Stimulated activated CD8-positive, alpha-beta memory T cell treated with anti-CD3 and anti-CD28 coated beads, Interleukin-12 subunit alpha, Interleukin-12 subunit beta, amount 100 ng/mL, for 24 hours (primary cell): Measurements from ENCODE around the gene MALT1.
"Not testable (repeated sequence)": the region's sequence is repeated elsewhere in the genome, so short reads cannot be mapped to it uniquely, and the experiment has no call there.

Experiments used
- DNase-seq: peaks from one replicate; pipeline ENCODE4 v3.0.0-alpha.2; 2020; ENCODE audit errors: extremely low read depth

MALT1 gene

DNA sequence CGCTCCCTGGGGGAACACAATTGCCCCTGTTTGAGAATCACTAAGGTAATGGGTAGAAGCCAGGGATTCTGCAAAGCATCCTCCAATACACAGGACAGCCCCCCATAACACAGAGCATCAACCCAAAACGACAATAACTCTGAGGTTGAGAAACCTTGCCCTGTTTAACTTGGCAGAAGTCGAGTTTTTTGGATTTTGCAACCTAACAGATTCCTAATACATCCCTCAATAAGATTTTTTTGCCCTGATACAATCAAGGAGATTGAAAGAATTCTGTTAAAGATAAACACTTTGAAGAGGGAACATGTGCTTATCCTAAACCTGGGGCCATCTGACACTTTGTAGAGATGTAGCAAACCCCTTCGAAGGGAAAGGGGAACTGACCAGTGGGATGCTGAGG, 100.9 kb downstream of the MALT1 start:
- no peak for DNase-seq

DNA sequence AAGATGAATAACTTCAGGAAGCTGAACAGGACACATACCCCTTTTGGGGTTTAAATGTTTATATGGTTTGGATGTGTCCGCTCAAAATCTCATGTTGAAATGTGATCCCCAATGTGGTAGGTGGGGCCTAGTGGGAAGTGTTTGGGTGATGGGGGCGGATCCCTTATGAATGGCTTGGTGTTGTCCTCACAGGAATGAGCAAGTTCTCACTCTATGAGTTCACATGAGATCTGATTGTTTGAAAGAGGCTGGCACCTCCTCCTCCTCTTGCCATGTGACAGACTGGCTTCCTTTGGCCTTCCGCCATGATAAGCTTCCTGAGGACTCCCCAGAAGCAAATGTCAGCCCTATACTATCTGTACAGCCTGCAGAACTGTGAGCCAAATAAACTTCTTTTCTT, 104.8 kb downstream of the MALT1 start:
- no peak for DNase-seq

DNA sequence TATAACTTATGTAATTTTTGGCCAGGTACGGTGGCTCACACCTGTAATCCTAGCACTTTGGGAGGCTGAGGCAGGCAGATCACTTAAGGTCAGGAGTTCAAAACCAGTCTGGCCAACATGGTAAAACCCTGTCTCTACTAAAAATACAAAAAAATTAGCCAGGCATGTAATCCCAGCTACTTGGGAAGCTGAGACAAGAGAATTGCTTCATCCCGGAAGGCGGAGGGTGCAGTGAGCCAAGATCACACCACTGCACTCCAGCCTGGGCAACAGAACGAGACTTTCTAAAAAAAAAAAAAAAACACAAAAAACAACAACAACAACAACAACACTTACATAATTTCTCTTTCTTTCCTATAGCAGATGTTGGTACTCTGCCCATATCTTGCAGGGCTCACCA, 105.3 kb downstream of the MALT1 start:
- not testable (repeated sequence) for DNase-seq

DNA sequence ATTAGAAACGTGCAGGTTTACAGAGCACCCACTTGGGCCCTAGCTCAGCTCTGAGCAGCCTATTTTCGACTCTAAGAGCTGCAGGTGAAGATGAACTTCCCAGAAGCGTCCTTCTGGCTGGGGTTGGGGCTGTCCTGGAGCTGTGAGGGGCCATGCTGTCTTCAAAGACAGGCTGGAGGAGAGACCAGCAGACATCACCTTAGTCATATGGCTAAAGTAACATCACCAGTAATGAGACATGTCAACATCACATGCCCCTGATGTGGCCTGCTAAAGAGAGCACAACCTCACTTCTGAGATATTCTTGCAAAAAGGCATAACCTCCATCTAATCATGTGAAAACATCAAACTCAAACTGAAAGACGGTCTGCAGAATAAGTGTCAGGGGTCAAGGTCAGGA, 106.2 kb downstream of the MALT1 start:
- DNase-seq: no peak

DNA sequence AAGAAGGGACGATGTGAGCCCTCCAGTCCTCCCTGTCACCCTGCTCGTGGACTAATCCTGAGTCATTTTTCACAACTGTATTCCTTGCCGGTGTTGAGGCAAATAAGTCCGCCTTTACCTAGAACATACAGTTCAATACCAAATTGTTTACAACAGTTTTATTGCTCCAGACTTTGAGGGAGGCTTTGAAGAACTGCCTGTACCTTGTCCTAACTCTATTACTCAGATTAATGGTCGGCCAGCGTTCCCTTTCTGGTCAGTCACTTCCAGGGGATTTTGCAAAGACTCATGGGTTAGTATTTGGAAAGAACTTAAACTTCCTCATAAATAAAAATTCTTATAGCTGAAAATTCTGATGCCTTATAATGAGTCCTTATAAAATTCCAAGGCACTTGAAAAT, 108.3 kb downstream of the MALT1 start:
- DNase-seq: no peak

DNA sequence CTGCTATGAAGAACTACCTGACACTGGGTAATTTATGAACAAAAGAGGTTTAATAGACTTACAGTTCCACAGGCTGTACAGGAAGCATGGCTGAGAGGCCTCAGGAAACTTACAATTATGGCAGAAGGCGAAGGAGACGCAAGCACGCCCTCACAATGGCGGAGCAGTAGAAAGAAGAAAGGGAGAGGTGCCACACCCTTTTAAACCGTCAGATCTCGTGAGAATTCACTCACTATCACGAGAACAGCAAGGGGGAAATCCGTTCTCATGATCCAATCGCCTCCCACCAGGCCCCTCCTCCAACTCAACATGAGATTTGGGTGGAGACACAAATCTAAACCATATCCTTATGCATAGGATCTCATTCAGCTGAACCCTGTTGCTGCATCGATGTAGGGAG, 108.8 kb downstream of the MALT1 start:
- no peak for DNase-seq

DNA sequence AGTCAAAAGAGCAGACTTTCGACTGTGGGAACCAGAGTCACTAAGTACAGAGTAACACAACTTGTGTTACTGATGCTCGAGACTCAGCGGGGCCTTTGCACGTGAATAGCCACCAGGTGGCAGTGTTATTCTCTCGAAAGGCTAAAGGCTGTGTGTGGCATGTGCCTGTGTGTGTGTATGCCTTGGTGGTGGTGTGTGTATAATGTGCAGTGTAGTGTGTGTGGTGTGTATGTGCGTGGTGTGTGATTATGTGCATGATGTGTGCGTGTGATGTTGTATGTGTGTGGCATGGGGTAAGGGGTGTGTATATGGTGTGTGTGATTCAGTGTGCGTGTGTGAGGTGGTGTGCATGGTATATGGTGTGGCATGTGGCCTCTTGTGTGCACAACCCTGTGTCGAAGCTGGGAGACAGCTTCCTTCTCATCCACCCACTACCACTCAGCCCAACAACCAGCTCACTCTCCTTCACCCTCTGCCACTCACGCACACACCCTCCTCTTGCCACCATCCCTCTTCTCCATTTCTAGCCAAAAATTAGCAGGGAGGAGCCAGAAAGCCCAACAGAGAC, 110.4 kb downstream of the MALT1 start:
- no peak for DNase-seq

DNA sequence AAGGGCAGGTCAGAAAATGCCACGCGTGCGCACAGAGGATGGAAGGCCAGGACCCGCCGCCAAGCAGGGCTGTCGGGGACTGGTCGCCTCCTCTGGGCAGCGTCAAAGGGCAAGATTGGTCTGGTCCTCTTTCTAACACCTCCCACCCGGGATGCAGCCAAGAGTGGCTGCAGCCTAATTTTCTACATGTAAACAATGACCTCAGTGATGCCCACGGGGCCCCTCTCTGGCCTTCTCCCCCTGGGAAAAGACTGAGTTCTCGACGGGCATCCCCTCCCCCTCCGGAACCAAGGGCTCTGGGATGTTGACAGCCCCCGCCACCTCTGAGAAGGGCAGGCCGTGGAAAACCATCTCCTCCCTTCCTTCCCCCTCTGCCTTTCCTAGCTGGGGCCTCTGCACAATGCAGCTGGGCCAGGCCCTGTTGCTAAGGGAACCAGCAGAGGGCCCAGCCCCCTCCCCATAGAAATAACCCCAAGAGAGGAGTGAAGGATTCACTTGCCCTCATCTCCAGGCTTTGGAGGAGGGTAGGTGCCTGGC, 113.4 kb downstream of the MALT1 start:
- no peak for DNase-seq

DNA sequence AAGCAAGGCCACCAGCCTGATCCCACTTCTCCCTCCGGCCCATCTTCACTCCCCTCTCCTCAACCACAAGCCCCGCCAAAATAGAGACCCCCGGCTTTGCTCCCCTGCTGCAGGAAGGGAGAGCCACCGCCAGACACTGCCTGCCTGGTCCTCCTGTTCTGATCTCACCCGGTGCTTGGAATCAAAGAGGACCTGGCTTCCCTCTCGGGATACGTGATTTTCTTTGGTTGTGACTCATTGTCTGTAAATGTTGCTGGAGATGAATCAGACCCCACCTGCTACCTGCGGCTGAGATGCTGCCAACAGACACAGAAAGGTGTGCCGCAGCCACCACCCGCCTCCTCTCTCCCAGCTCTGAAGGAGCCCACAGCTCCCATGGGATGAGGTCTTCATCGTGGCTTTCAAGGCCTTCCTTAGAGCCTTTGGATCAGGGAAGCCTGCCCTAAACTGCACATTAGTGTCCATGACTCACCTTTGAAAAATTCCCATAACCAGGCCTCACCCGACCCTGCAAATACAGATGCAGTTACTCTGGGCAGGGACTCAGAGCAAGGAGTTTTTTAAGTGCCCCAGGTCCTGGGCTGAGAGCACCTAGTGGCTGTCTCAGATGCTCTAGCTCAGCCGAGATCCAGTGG, 114.0 kb downstream of the MALT1 start:
- DNase-seq: no peak

DNA sequence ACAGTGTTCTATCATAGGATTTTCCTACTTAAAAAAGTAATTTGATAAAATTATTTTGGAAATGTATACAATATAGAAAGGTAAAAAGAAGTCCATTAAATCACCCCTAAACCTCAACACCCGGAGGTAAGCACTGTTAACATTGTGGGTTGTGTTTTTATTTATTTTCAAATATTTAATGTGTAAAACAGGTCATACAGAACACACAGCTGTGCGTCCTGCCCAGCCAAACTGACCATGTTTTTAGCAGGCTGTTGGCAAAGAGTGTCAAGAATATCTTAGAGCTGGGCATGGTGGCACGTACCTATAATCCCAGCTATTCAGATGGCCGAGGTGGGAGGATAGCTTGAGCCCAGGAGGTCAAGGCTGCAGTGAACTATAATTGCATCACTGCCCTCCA, 114.6 kb downstream of the MALT1 start:
- no peak for DNase-seq

DNA sequence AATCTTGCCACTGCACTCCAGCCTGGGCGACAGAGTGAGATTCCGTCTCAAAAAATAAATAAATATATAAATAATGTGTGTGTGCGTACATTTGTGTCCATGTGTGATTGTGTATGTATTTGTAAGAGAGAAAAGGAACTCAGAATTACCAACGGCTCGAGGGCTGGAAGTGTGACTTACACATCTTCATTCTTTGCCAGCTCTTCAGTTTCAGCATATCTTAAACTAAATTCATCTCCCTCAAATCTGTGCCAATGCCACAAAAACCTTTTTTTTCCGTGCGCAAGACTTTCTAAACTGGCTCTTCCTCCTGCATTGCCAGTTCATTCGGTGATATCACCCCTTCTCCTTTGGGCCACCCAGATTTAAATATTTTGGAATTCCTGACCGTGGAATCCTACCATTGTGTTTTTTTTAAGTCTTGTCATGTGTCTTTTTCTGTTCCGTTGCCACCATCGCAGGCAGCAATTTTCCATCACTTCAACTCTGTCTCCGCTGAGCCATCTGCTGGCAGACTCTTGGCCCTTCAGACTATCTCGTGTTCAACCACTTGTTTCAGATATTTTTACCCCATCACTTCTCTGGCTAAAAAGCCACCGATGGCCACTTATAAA, 116.4 kb downstream of the MALT1 start:
- DNase-seq: no peak

DNA sequence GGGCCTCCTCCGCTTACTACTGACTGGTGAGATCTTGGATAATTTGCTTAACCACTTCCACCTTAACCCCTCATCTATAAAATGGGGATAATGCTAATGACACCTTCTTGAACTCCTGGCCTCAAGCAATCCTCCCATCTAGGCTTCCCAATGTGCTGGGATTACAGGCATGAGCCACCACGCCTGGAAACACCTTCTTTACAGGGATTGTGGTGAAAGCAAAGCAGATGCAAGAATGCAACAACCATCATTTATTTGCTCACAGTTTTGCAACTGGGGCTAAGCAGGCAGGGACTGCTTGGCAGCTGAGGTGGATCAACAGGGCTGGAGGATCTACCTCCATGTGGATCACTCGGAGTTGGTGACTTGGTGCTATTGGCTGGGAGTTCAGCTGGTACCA, 117.2 kb downstream of the MALT1 start:
- no peak for DNase-seq

DNA sequence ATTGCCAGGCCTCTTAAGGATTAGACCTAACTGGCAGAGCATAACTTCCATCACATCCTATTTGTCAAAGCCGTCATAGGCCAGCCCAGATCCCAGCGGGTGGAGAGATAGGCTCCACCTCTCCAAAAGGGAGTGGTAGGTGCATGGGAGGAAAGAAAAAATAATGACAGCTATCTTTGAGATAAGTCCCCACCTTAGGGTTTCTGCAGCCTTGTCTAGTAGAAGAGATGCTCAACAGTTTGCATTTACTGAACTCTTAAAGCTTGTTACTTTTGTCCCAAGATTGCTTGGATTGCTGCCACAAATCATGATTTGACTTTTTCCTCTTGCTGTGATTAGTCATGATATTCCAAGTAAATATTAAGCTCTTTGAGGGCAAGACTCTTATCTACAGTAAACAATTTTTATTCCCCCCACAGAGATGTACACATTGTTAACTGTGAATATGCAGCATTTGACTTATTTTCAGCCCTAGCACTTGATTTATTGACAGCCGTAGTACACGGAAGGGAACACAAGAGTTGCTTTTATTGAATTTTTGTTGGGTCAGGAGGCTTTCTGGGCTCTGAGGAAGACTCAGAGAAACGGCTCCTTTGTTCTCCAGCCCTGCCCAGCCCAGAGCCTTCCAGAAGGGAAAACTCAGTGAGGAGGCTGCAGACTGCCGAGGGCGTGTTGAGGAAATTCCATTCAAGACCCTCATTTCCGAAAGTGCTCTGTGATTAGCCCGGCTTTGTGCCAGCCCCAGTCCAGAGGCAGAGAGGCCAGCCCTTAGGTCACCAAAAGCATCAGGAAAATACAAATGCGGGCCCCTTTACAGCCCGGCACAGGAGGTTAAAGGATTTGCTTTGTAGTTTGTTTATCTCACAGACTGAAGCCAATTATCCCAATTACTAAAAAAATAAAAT, 118.0 kb downstream of the MALT1 start:
- DNase-seq: no peak

DNA sequence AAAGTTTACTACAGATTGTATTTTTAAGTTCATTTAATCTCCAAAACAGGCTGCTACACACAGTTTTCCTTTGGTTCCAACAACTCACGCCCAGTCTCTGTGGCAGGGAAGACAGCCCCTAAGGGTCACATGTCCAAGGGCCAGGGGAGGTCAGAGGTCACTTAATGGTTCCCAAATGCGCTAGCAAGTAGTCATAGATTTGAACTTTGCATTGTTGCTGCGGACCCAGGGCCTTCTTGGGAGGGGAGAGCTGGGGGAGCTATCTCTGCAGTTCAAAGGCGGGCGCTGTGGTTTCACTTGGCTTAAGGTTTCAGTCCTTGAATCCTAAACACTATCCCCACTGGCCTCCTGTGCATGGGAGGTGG, 118.6 kb downstream of the MALT1 start:
- no peak for DNase-seq

DNA sequence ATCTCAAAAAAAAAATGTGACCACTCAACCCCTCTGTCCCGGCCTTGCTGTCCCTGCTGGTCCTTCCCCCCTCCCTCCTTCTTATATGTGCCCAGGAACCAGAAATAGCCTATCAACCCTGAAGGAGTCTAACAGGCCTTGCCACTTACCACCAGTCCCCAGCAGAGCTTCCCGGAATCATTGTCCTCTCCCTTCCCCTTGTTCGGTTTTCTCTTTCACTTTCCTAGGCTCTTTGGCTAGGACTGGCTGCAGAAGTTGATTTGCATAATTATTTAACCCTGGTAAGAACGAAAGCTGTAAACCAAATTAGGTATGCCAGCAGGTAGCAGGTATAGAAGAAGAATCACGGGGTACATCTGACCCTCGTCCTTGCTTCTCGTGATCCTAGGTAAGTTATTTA, 120.8 kb downstream of the MALT1 start:
- no peak for DNase-seq

DNA sequence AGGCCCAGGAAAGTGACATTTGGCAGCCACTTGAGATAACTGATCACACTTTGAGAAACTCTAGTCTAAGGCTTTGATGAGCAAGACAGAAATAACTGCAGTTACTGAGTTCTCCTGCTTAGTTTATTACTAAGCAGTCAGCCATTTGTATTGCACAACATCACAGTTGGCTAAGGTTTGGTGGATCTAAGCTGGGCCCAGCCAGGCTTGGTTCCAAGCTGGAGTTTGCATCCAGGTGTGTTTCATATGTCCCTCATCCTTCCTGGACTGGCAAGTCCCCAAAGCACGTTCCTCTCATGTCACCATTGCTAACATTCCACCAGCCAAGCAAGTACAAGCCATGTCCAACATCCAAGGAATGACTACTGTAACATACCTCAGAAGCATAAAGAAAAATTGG, 122.1 kb downstream of the MALT1 start:
- no peak for DNase-seq

DNA sequence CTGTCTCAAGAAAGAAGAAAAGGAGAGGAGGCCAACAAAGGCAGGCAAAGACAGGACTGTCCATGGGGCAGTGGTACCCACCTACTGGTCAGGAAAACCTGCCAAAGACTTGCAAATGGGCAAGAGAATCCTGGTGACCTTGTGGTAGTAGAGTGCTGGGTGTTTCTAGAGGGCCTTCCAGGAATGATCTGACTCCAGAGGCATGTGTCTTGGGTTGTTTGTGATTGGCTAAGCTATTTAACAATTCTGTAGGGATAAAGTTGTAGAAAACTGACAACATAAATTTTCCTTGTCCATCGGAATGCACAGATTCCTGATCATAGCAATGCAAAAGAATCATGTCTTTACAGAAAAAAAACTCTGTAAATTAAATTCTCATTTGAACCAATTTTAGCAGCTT, 125.0 kb downstream of the MALT1 start:
- no peak for DNase-seq

DNA sequence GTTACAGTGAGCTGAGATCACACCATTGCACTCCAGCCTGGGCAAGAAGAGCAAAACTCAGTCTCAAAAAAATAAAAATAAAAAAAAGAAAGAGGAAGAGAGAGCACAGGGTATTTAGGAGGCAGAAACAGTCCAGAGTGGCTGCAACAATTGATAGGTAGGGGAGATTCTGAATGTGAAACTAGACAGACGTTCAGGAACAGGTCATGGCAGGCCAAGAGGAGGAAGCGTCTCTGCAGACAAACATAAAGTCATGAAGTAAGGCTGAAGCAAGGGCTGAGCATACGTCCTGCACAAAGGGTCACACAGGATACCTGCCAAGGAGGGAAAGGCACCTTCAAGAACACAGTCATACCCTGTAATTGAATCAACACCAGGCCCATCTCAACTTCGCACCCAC, 129.3 kb downstream of the MALT1 start:
- no peak for DNase-seq

DNA sequence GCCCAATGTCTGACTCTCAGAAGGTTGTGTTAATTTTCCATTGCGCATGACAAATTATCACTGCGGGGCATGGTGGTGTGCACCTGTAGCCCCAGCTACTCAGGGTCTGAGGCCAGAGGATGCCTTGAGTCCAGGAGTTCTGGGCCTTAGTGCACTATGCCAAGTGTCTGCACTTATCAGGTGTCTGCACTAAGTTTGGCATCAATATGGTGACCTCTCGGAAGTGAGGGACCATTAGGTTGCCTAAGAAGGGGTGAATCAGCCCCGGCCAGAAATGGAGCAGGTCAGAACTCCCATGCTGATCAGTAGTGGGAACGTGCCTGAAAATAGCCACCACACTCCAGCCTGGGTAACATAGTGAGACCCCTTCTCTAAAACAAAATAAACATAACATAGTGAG, 131.7 kb downstream of the MALT1 start:
- no peak for DNase-seq

DNA sequence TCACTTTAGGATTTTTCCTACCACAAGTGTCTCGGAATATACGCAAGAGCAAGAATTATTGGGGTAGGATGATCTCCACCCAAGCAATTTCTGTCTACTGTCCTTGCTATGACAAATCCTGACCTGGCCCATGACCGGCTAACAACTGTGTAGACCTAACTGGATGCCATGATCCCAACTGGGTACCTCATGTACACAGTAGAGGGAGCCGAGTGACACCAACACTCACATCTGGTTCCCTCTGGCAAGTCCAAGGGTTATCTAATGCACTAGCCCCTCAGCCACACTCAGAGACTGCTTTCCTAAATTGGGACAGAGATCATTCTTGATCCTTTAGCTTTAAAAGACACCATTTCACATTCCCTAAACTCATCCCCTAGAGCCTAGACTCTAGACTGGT, 132.7 kb downstream of the MALT1 start:
- no peak for DNase-seq
